CD4-positive, alpha-beta T cell treated with Interleukin-1 beta for 1 hour (primary cell): Measurements from ENCODE around the gene IFI44L.

Source experiments
- DNase-seq, 2 donors: peaks; one replicate each; pipeline ENCODE4 v3.0.0-alpha.2; 2020 to 2022

The IFI44L gene

DNA sequence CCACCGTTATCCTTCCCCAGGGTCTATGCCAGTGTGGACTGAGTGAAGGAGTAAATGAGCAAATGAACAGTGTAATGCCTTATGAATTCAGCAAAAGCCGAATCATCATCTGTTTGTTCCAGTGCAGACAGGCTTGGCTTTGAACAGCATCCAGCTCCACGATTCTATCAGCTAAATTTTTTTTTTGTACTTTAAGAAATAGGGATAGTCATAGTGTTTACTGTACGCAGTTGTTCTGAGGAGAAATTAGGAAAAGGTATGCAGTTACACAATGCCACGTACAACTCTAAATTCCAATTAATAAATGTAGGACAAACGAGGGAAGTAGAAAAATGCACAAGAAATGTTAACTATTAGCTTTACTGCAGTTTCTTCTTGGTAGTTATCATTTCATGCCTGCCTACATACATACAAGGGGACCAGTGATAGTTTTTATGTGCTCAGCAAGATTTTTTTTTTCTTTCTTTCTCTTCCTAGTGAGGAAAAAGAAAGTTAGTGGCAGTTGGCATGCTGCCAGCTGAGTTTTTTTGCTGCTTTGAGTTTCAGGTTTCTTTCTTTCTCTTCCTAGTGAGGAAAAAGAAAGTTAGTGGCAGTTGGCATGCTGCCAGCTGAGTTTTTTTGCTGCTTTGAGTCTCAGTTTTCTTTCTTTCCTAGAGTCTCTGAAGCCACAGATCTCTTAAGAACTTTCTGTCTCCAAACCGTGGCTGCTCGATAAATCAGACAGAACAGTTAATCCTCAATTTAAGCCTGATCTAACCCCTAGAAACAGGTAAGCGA, at the start of gene IFI44L:
Gene IFI44L, plus strand, starts transcription at position 646 of the 777 bp plus-strand sequence. CDS start 7,468 bp downstream, outside the sequence.
- peak; percentile 27 to 67 for DNase-seq

DNA sequence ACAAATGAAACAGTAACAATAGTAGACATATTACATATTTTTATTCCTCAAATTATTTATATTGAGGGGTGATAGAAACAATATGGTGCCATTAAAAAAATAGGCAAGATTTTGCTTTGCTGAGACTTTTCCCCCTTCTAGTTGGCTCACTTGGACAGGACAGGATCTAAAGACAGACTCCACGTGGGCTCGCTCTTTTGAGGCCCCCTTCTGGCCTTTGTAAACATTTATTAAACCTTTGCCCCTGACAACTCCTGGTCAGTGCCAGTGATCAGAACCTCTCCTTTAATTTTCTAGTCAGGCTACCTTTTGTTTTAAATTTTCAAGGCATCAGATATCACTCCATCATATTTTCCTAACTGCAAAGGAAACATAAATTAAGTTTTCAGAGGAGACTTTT, 49.7 kb upstream of the IFI44L start:
- no peak for DNase-seq

DNA sequence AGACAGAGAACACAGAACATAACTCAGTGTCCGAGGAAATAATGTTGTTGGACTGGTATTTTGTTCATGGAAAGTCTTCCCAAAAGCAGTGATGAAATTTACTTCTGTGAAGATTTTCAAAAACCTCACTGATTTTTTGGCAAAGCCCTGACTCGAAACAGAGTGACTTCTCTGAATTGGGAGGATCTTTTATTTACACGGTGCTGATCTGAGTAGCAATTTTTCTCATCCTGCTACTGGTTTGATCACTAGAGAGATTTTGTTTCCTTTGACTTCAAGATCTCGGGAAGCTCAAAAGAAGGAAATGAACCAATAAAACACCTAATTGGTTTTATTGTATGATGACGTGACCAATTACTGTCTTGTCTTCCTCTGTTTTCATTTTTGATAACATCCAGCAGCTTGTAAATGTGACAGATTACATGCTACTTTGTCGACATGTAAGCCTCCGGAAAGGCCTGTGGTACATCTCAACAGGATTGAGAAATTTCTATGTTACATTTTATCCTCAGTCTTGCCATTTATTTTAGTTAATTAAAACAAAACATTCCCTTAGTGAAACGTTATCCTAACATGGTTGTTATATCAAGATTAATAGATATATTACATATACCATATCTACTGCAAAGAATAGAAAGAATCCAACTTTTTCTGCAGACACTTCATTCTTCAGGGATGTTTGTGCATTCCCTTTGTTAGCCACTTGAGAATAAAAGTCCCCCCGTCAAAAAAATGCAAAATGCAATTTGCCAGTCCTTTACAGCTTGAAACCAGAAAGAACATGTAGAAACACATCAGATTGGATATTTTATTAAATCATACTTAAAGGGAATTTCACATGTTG, 42.8 kb upstream of the IFI44L start:
- no peak for DNase-seq

DNA sequence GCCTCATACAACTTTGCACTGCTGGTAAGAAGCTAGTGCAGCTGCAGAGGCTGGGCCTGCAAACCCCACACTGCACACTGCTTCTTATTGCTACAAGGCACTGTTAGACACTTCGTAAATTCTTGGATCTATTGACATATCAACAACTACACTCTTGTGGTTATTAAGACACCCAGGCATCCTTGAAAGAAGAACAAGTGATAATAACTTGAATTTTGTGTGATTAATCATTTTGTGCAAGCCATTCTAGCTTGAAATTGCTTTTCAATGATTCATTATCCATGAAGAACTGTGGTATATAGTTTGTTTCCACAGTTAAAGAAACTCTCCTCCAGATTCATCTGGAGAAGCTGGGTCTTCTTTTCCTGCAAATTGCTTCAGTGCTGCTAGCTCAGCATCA, 33.7 kb upstream of the IFI44L start:
- no peak for DNase-seq

DNA sequence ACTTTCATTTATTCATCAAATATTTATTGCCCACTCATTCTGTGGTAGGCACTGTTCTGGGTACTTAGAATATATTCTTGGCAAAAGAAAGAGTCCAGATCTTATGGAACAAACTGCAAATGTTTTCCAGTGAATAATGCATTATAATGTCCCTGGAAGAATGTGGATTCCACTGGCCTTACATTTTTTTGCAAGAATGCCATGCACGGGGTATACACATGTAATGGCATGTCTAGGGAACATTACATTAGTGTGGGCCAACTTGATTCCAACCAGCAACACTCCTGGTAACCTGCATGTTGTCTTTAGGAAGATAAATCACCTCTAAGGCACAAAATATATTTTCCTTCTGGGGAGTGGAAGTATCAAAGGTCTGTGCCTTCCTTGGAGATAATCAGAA, 33.0 kb upstream of the IFI44L start:
- DNase-seq: no peak

DNA sequence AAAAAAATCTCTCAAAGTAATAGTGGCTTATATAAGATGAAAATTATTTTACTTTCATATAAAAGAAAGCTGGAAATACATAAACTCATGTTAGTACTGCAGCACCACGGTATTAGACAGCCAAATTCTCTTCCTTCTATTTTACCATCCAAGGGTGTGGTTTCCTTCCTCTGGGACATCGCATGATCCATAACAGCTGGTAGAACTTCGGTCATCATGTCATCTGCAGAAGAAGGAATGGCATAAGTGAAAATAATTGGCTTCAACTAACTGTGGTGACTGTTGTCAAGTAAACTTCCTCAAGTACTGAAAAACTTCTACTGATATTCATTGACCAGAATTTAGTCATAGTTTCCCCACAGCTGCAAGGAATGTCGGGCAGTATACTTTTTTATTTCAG, 28.3 kb upstream of the IFI44L start:
- no peak for DNase-seq

DNA sequence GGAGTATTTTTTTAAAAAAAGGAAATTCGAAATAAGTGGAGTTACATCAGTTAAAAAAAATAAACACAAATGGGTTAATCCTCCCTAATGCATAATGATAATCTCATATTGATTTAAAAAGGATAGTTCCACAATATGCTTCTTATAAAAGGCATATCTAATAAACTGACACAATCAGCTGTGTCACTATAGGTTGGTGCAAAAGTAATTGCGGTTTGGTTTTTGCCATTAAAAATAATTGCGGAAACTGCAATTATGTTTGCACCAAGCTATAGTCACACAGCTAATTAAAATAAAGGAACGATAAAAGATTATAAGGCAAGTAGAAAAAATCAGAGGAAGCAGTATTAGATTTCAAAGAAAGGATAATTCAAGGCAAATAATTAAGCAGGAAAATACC, 21.0 kb upstream of the IFI44L start:
- no peak for DNase-seq

DNA sequence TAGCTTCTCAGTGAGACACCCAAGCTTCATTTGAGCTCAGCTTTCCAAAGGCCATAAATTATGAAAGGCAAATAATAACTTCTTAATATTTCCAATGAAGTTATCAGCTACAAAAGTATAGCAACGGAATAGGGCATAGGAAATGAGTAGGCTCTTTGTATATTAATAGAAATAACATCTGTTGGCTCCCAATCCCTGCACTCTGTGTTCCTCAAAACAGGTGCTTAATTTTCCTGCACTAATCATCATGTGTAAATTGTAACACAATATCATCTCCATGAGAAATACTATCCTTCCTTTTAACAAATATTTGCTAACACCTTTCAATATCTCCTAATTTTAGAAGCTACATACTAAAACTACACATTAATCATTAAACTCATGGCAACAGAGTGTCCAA, 19.2 kb upstream of the IFI44L start:
- no peak for DNase-seq

DNA sequence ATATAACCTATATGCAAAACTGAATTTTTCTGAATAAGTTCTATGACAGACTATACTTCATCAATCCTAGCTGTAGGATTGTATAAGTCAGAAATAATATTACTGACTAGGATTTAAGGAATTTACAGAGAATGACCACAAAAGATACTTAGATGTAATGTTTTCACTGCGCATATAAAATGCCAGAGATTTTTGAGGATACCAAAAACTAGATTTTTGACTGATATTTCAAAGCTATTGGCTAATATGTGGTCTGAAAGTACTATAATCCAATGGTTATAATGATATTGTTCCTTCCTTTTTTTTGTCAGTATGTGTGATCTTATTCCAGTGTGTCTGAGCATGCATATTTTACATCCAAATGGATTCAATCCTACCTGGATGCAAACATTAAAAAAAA, 17.0 kb upstream of the IFI44L start:
- DNase-seq: no peak

DNA sequence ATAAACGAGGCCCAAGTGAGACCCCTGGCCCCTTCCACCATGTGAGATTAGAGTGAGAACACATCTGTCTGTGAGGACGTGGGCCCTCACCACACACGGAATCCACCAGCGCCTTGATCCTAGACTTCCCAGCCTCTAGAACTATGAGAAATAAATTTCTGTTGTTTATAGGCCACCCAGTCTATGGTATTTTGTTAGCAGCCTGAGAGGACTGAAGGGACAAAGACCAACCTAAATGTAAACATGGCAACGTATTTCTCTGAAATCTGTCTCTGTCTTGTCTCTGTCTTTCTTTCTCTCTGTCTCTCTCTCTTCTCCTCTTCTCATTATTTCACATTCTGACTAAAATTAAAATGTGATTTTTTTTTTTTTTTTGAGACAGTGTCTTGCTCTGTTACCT, 15.6 kb upstream of the IFI44L start:
- no peak for DNase-seq

DNA sequence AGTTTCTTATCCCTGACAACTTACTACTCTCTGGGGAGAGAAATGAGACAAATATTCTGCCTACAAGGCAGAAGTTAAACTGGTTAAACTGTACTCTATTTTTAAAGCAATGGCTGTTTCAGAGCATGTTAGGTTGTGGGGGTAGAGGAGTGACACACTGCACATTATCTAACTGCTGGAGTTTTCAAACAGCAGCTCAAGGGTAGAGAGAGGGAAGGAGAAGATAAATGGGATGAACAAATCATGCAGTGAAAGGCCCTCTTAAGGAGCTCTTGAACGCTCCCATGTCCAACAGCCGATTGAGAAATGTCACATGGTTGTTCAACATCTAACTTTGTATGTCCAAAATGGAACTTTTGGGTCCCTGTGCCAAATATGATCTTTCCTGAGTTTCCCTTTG, 14.0 kb upstream of the IFI44L start:
- no peak for DNase-seq

DNA sequence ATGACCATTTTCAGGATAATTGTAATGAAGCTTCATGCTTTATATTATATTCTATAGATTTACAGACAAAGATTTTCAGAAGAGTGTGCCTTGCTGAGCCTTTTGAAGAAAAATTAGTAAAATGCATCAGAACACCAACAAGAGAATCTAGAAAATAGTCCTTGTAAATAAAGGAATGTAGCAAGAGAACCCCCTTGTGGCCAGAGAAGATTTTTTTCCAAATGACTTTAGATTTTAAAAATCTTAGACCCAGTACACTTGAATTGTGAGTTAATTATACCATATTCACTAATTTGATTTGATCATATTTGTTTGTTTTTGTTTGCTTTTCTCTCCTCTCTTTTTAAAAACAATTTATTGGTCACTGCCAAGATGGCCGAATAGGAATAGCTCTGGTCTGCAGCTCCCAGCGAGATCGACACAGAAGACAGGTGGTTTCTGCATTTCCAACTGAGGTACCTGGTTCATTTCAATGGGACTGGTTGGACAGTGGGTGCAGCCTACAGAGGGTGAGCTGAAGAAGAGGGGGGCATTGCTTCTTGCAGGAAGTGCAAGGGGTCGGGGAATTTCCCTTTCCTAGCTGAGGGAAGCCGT, 12.8 kb upstream of the IFI44L start:
- DNase-seq: no peak

DNA sequence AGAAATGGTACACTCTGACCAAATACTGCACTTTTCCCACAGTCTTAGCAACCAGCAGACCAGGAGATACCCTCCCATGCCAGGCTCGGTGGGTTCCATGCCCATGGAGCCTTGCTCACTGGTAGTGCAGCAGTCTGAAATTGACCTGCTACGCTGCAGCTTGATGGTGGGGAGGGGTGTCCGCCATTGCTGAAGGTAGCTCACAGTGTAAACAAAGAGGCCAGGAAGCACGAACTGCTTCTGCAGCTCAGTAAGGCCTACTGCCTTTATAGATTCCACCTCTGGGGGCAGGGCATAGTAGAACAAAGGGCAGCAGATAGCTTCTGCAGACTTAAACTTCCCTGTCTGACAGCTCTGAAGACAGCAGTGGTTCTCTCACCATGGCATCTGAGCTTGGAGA, 12.3 kb upstream of the IFI44L start:
- no peak for DNase-seq

DNA sequence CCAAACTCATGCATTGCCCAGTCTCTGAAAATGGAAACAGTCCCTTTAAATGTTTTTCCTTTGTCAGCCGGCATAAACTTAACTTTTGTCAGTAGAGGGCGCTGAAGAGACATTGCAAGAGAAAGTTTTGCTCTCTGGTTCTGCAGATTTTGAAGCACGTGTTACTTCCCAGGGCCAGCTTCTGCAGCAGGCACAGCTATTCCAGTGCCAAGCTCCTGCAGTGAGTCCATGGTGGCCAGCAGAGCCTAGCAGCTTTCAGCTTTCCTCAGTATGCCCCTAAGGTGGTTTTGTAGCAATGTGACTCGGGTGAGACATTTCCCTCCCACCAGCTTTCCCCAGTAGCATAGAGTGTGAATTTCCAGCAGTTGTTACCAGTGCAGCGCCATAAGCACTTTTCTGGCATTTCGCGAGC, 2.6 kb upstream of the IFI44L start:
- DNase-seq: peak; percentile 42 to 83

DNA sequence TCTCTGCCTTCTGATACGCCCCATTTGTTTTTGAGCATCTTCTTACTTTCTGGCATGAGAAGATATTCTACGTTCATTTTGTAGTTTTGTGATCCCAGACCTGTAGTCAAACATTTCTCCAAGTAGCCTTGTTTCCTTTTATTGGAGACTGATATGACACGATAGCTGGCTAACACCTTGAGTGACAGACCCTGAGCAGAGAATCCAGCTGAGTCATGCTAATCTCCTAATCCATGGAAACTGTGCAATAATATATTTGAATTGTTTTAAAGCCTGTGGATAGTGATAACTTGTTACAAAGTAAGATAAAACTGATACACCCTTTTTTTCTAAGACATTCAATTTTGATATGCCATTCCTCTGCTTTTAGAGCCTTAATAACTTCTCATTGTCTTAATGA, 1.2 kb upstream of the IFI44L start:
- no peak for DNase-seq

DNA sequence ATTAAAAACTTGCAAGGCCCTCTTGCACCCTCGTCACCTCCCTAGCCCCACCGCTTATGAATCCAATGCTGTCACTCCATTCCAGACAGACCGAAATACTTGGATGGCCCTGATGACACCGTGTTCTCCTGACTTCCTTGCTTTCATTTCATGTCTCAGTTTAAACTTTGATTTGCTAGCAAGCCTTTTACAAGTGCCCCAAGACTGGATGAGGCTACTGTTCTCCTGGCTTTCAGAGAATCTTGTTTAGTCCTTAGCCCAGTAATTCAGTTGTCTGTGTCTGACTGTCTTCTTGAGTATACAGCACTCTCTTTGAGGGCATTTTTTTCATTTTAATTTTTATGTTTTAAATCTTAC, 824 bp upstream of the IFI44L start:
- DNase-seq: no peak

DNA sequence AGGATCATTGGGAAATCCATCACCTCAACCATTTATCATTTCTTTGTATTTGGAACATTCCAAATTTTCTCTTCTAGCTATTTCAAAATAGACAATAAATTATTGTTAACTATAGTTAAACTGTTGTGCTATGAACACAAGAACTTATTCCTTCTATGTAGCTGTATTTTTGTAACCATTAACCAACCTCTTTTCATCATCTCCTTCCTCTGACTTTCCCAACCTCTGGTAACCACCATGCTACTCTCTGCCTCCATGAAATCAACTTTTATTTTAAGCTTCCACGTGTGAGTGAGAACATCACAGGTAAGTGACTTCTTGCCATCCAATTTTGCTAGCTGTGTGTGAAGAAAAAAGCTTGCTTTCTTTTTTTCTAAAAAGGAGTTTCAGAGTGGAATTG, 418 bp downstream of the IFI44L start:
- no peak for DNase-seq

DNA sequence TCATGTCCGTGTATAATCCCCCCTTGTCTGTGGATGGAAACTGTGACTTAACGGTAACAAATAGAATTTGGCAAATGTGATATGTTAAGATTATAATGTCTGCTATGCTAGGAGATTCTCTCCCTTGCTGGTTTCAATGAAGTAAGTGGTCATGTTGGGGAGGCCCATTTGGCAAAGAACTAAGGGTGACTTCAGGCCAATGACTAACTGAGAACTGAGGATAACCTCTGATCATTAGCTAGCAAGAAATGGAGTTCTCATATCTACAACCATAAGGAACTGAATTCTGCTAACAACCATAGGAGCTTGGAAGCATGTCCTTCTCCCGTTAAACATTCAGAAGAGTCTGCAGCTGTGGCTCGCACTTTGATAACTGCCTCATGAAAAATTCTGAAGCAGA, 2.3 kb downstream of the IFI44L start:
- DNase-seq: no peak

DNA sequence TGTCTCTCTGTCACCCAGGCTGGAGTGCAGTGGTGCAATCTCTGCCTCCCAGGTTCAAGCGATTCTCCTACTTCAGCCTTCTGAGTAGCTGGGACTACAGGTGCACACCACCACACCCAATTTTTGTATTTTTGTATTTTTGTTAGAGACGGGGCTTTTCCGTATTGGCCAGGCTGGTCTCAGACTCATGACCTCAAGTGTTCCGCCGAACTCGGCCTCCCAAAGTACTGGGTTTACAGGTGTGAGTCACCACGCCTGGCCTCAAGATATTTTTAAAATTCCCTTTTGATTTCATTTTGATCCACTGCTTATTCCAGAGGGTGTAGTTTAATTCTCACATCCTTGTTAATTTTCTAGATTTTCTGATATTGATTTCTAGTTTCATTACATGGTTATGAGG, 3.8 kb downstream of the IFI44L start:
- DNase-seq: no peak

DNA sequence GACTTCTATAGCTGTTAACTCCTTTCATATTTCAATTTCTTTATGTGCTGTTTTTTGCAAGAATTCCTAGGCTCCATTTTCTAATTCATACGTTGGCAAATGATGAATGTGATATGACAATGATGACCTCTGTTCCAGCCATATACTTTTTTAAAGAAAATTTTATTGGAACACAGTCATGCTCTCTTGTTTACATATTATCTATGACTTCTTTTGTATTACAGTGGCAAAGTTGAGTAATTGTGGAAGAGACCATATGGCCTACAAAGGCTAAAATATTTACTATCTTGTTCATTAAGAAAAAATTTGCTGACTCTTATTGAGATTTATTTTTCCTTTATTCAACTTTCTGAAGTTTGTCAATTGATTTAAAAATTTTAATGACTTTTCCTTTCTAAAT, 7.1 kb downstream of the IFI44L start:
- no peak for DNase-seq

DNA sequence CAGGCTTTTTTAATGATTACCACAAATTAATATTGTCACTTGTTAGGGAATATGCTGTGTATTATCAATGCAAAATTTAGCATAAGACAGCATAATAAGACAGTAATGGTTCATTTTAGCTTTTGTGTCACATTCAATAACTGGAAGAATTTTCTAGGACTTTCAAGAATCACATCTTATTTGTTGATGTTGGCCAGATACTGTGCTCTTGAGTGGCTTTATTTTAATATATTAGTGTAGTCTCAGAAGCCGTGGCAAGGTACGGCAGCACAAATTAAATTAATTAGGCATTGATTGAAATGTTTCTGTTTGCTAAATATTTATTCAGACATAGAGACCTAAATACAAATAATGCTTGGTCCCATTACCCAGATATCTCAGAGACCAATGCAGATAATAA, 10.4 kb downstream of the IFI44L start:
- DNase-seq: no peak

DNA sequence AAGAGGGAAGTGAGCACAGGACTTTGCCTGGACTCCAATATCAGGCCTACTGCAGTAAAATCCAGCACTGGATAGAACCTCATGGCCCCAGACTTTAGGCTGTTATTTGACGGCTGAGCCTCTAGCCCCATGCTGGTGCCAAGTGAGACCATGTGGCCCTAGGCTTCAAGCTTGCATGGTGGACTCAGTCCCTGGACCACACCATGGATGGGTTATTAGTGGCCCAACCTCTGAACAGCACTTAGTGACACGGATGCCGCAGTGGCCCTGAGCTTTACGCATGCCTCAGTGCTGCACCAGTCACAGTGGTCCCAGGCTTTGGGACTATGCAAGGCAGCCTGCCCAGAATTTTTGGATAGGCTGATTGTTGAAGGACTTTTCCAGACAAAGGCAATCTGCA, 13.0 kb downstream of the IFI44L start:
- no peak for DNase-seq

DNA sequence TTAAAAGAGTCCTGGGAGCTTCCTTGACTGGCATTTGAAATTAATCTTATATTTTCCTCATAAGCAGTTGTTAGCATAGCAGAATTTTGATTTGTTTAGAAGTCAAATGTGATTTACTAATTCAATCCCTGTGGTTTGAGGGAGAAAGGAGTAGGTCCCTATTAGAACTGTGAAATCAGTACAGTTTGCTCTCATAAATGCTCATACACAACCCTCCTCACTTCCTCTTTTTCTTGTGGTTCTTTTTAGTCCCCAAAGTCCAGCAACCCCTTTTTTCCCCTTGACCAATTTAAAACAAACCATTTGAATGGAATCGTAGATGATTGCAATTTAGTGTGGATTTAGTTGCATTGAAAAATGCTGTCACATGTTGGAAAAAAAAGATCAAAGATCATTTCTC, 20.2 kb downstream of the IFI44L start:
- no peak for DNase-seq

DNA sequence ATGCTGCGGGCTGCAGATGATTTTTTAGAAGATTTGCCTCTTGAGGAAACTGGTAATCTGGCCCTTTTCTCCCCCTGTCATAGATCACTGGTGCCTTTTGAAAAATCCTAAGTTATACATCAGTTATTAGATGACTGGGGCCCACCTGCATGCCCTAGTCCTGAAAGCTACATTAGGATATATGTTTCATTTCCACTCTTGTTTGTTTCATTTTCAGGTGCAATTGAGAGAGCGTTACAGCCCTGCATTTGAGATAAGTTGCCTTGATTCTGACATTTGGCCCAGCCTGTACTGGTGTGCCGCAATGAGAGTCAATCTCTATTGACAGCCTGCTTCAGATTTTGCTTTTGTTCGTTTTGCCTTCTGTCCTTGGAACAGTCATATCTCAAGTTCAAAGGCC, 21.3 kb downstream of the IFI44L start:
- DNase-seq: no peak
